IMR-90 (cell line): ENCODE data around the gene SRP19. TPM values are rescaled to one million over a fixed set of nuclear protein-coding genes. Genes with fewer than 3 reads are reported as not detected.

ENCODE experiments used
- ATAC-seq: fragments of 200-7000 bp; cut with Tn5 transposase; 2 replicates; pipeline ENCODE4 v1.9.1; 2020; ENCODE audit warnings: low read depth, mild to moderate bottlenecking, moderate library complexity
- BruUV-seq: library from RNA; stranded (reverse); fragments of 400-500 nt; replicated peaks from 2 replicates; lab custom pipeline; 2021; lab: Mats Ljungman, UMichigan
- CTCF ChIA-PET: fragments of 300-600 bp; formaldehyde crosslinking; extraction: SDS; loops from one replicate; lab custom pipeline; 2021; ENCODE audit warnings: antibody characterized with exemption; lab: Yijun Ruan, JAX
- POLR2A ChIA-PET: fragments of 300-600 bp; sonication (Branson Sonifier 250); formaldehyde crosslinking; loops from one replicate; lab custom pipeline; 2022; ENCODE audit warnings: antibody characterized with exemption; ENCODE audit not compliant: unreplicated experiment; lab: Charles Lee
- DNase-seq: peaks from one replicate; pipeline ENCODE4 v3.0.0; 2013
- H2AFZ ChIP-seq: replicated peaks from 2 replicates; pipeline ENCODE3; 2013; ENCODE audit warnings: low read length, mild to moderate bottlenecking; ENCODE audit not compliant: poor library complexity
- H2AK5ac ChIP-seq: 2 replicates; pipeline ENCODE4 v1.6.1; 2013; ENCODE audit warnings: low read depth, low read length, inconsistent platforms
- H2AK9ac ChIP-seq: replicated peaks from 2 replicates; pipeline ENCODE3; 2013; ENCODE audit warnings: mild to moderate bottlenecking, low read depth, low read length, moderate library complexity; ENCODE audit not compliant: poor library complexity
- H2BK120ac ChIP-seq: 2 replicates; pipeline ENCODE4 v1.6.1; 2013; ENCODE audit warnings: low read depth, low read length, inconsistent platforms
- H2BK15ac ChIP-seq: 3 replicates; pipeline ENCODE4 v1.6.1; 2013; ENCODE audit warnings: low read depth, low read length, inconsistent platforms
- H2BK20ac ChIP-seq: 2 replicates; pipeline ENCODE4 v1.6.1; 2013; ENCODE audit warnings: low read depth, mild to moderate bottlenecking, inconsistent platforms, low read length, moderate library complexity
- H2BK5ac ChIP-seq: 2 replicates; pipeline ENCODE4 v1.6.1; 2013; ENCODE audit warnings: mild to moderate bottlenecking, low read depth, low read length, inconsistent platforms; ENCODE audit not compliant: poor library complexity, severe bottlenecking
- H3K14ac ChIP-seq: replicated peaks from 2 replicates; pipeline ENCODE4 v1.6.1; 2013; ENCODE audit warnings: low read depth, low read length, inconsistent platforms
- H3K18ac ChIP-seq: 2 replicates; pipeline ENCODE4 v1.6.1; 2013; ENCODE audit warnings: low read depth, low read length, control low read depth
- H3K23ac ChIP-seq: 2 replicates; pipeline ENCODE4 v1.6.1; 2013; ENCODE audit warnings: low read depth, low read length, inconsistent platforms
- H3K27ac ChIP-seq: 2 replicates; pipeline ENCODE4 v1.5.1; 2013; ENCODE audit warnings: mild to moderate bottlenecking, control low read depth, low read length; ENCODE audit not compliant: insufficient read depth
- H3K27me3 ChIP-seq: 2 replicates; pipeline ENCODE4 v1.6.1; 2013; ENCODE audit warnings: low read length; ENCODE audit not compliant: control insufficient read depth, insufficient read depth
- H3K36me3 ChIP-seq: 2 replicates; pipeline ENCODE4 v1.6.1; 2013; ENCODE audit warnings: low read length, mixed read lengths; ENCODE audit not compliant: control insufficient read depth, insufficient read depth
- H3K4ac ChIP-seq: 2 replicates; pipeline ENCODE4 v1.6.1; 2013; ENCODE audit warnings: low read depth, low read length, inconsistent platforms
- H3K4me1 ChIP-seq: 2 replicates; pipeline ENCODE4 v1.6.1; 2013; ENCODE audit warnings: low read length, mixed read lengths; ENCODE audit not compliant: control insufficient read depth, insufficient read depth
- H3K4me2 ChIP-seq: 2 replicates; pipeline ENCODE4 v1.6.1; 2013; ENCODE audit warnings: low read depth, mild to moderate bottlenecking, control low read depth, low read length, moderate library complexity
- H3K4me3 ChIP-seq: 2 replicates; pipeline ENCODE4 v1.5.1; 2013; ENCODE audit warnings: low read depth, mild to moderate bottlenecking, control low read depth, low read length, moderate library complexity; ENCODE audit not compliant: insufficient read depth
- H3K56ac ChIP-seq: 2 replicates; pipeline ENCODE4 v1.6.1; 2013; ENCODE audit warnings: low read length, inconsistent platforms; ENCODE audit not compliant: insufficient read depth; ENCODE audit errors: extremely low read depth
- H3K79me1 ChIP-seq, 2 experiments: 2 replicates each; pipeline ENCODE4 v1.6.1; 2013; ENCODE audit warnings: low read length in 2 of 2, inconsistent platforms in 1 of 2, low read depth in 1 of 2
- H3K9ac ChIP-seq: 2 replicates; pipeline ENCODE4 v1.6.1; 2013; ENCODE audit warnings: low read depth, low read length, control low read depth
- H3K9me1 ChIP-seq: 2 replicates; pipeline ENCODE4 v1.6.1; 2013; ENCODE audit warnings: low read length, inconsistent platforms; ENCODE audit not compliant: insufficient read depth
- H3K9me3 ChIP-seq: 2 replicates; pipeline ENCODE4 v1.6.1; 2013; ENCODE audit warnings: low read length; ENCODE audit not compliant: control insufficient read depth, insufficient read depth
- H4K20me1 ChIP-seq: 2 replicates; pipeline ENCODE4 v1.6.1; 2013; ENCODE audit warnings: low read length, inconsistent platforms; ENCODE audit not compliant: insufficient read depth
- H4K5ac ChIP-seq: 2 replicates; pipeline ENCODE4 v1.6.1; 2013; ENCODE audit warnings: mild to moderate bottlenecking, low read depth, low read length, control low read depth
- H4K8ac ChIP-seq, 2 experiments: 2 replicates each; pipeline ENCODE4 v1.6.1; 2013; ENCODE audit warnings: low read depth in 2 of 2, low read length in 2 of 2, control low read depth in 1 of 2, inconsistent platforms in 1 of 2
- H4K91ac ChIP-seq: 2 replicates; pipeline ENCODE4 v1.6.1; 2013; ENCODE audit warnings: low read depth, low read length, inconsistent platforms; ENCODE audit not compliant: insufficient read depth
- FOS ChIP-seq: fragments of 150-350 bp; IDR thresholded peaks from 2 replicates; pipeline ENCODE4 v1.6.1; 2016; ENCODE audit warnings: low read depth, low read length
- RAD21 ChIP-seq: IDR thresholded peaks from 2 replicates; pipeline ENCODE4 v1.6.1; 2012; ENCODE audit warnings: low read length, improper control_type of control experiment
- WGBS, 2 experiments: methylation state at CpG; one replicate each; pipeline versions ENCODE4 v1.1.5 to v1.1.7; 2013; ENCODE audit warnings: missing lambda C conversion rate in 2 of 2; ENCODE audit not compliant: insufficient read length in 1 of 2; ENCODE audit errors: extremely low coverage in 2 of 2; 5-methylcytosine and 5-hydroxymethylcytosine counted together
- dilution Hi-C: fragments of 300-500 bp; cut with HindIII; formaldehyde crosslinking; loops from one replicate; pipeline ENCODE4 v1.14.3; 2018; ENCODE audit warnings: low sequenced_read_pairs; ENCODE audit not compliant: unreplicated experiment
- in situ Hi-C: fragments of 300-500 bp; cut with MboI; formaldehyde crosslinking; loops from 3 replicates; pipeline ENCODE4 v1.14.3; 2019; ENCODE audit warnings: low sequenced_read_pairs, inconsistent platforms, mixed read lengths
- intact Hi-C: fragments of 100-400 bp; cut with micrococcal nuclease; formaldehyde crosslinking; loops from 2 replicates; pipeline ENCODE4 v1.10.0; 2022
- polyA plus RNA-seq, 3 experiments: library from polyadenylated mRNA; depleted of rRNA; stranded (reverse); fragments of >200 nt; gene quantifications; 2 replicates each; pipeline ENCODE4 v1.2.3, GENCODE V29; 2012; ENCODE audit warnings: low replicate concordance in 1 of 3
- total RNA-seq: library from RNA; depleted of rRNA; stranded (reverse); fragments of >200 nt; gene quantifications from 2 replicates; pipeline ENCODE4 v1.2.3, GENCODE V29; 2012

Gene SRP19
- total and polyA plus RNA-seq, 2 of the 4 experiments (the other 2 are of a cell fraction): 10.0 to 61.5 TPM

DNA sequence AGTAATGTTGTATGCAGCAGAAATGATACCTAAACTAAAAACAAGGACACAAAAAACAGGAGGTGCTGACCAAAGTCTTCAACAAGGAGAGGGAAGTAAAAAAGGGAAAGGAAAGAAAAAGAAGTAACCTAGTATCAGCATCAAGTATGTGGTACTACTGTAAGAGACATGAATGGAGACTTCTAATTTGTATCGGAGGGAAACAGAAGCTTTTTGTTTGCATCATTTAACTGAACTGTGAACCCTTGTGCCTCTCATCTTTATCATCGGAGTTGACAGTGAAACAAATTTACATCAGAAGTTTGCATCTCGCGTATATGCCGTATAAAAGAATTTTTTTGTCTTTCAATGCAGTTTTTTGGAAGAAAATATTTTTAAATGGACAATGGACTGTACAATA is 6.3 kb downstream of the SRP19 start:
- H3K4ac ChIP-seq: no peak overlapping the region
- TF ChIP-seq FOS (no peak), RAD21 (no peak)
- H3K4me1 ChIP-seq: peaks cover 4% of the 10 kb centered on the region; the same call in 1 of the 2 replicates
- ChIA-PET CTCF (interaction anchor here (0.5 to 0.6 kb wide), 3 partner anchors 58 to 799 kb away, joined by 3 read pairs; no protein-coding TSS in a partner anchor), POLR2A (no interaction called here)
- no peak overlapping the region for H3K27ac ChIP-seq
- H4K91ac ChIP-seq: no peak overlapping the region
- H3K4me3 ChIP-seq: no peak overlapping the region
- dilution Hi-C loops (no loop called here), in situ Hi-C loops (no loop called here), intact Hi-C loops (no loop called here)
- H3K18ac ChIP-seq: no peak overlapping the region
- no peak overlapping the region for H3K56ac ChIP-seq
- H3K4me2 ChIP-seq: no peak overlapping the region
- H3K14ac ChIP-seq: no peak overlapping the region
- no peak overlapping the region for H2BK120ac ChIP-seq
- H3K9ac ChIP-seq: no peak overlapping the region
- H3K9me3 ChIP-seq: no peaks in the 10 kb centered on the region
- peaks cover 13 to 46% of the 10 kb centered on the region in 2 experiments for H3K79me1 ChIP-seq
- WGBS, 2 experiments: 100% methylated on average over 1 of the region's 5 CpGs; no CpG with 5 or more reads in 1 of the 2 experiments
- H2AK5ac ChIP-seq: no peak overlapping the region
- no peak overlapping the region for H4K8ac ChIP-seq
- H3K36me3 ChIP-seq: peaks cover 39% of the 10 kb centered on the region
- H2BK15ac ChIP-seq: no peak overlapping the region
- H3K27me3 ChIP-seq: no peaks in the 10 kb centered on the region
- H2AFZ ChIP-seq: no peak overlapping the region
- H2BK5ac ChIP-seq: no peak overlapping the region
- H4K20me1 ChIP-seq: peaks cover 15% of the 10 kb centered on the region; the same call in 1 of the 2 replicates
- no peak for ATAC-seq
- H2AK9ac ChIP-seq: no peak overlapping the region
- H2BK20ac ChIP-seq: no peak overlapping the region
- DNase-seq: no peak
- no peak overlapping the region for H4K5ac ChIP-seq
- no peak overlapping the region for H3K23ac ChIP-seq
- BruUV-seq: no TSS peak
- peaks cover 1% of the 10 kb centered on the region; the same call in 1 of the 2 replicates for H3K9me1 ChIP-seq
